ENCODE results near the gene FGF14.

DNA sequence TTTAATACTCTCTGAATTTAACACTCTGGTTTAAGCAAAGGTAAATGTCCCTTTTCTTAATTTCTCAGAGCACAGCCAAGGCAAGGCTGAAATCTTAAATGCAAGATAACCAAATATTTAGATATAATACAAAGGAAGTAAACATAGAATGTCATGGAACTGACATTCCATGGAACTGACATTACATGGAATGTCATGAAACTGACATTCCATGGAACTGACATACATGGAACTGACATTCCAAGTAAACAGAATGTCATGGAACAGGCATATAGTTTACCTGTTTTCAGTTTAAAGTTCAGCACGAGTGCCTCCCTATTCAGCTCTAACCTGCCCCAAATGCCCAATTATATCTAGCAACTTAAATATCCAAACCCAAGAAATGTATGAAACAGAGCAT lies 21.8 kb downstream of the FGF14 start:
- TF ChIP-seq, protein P1, sequence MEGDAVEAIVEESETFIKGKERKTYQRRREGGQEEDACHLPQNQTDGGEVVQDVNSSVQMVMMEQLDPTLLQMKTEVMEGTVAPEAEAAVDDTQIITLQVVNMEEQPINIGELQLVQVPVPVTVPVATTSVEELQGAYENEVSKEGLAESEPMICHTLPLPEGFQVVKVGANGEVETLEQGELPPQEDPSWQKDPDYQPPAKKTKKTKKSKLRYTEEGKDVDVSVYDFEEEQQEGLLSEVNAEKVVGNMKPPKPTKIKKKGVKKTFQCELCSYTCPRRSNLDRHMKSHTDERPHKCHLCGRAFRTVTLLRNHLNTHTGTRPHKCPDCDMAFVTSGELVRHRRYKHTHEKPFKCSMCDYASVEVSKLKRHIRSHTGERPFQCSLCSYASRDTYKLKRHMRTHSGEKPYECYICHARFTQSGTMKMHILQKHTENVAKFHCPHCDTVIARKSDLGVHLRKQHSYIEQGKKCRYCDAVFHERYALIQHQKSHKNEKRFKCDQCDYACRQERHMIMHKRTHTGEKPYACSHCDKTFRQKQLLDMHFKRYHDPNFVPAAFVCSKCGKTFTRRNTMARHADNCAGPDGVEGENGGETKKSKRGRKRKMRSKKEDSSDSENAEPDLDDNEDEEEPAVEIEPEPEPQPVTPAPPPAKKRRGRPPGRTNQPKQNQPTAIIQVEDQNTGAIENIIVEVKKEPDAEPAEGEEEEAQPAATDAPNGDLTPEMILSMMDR (IDR thresholded peaks at IDR 0.05): no peak
- TF ChIP-seq POLR2A (IDR thresholded peaks at IDR 0.05): no peak
